ENCODE data around the gene EPN2. TPM values are rescaled to one million over a fixed set of nuclear protein-coding genes. Genes with fewer than 3 reads are reported as not detected.

EPN2 gene
- total and polyA plus RNA-seq, 3 donors from 2014 or later, result 60.0 to 66.5 (median 61.1) TPM

GRCh38 chr17:19359151-19359550 lies 122.0 kb downstream of the EPN2 start:
- Histone ChIP-seq H3K27me3 (no peaks in the 10 kb centered on the region), H3K4me3 (no peak overlapping the region), H3K27ac (no peak overlapping the region), H3K4me1 (peaks cover 1% of the 10 kb centered on the region), H3K36me3 (ENCODE audit: low read depth, missing control alignments) (no peaks in the 10 kb centered on the region), H3K9me3 (no peaks in the 10 kb centered on the region)
- 89 to 92% methylated on average over 7 of the region's 7 CpGs for WGBS, 2 donors
- no peak for DNase-seq
- intact Hi-C loops (cut with DNase I; ENCODE audit: low total_unique reads), result no loop called here
- no peak for TF ChIP-seq POLR2A (IDR thresholded peaks at IDR 0.05)
- TF ChIP-seq CTCF (IDR thresholded peaks at IDR 0.05), result no peak

- TF ChIP-seq POLR2A (IDR thresholded peaks at IDR 0.05) (no peak), CTCF (IDR thresholded peaks at IDR 0.05) (no peak)
- intact Hi-C loops (cut with DNase I; ENCODE audit: low total_unique reads), result loop anchor here (5.0 to 10.0 kb wide), 2 partner anchors 87 to 405 kb away; no protein-coding TSS in a partner anchor
- Histone ChIP-seq H3K4me3 (no peak overlapping the region), H3K27me3 (no peaks in the 10 kb centered on the region), H3K36me3 (ENCODE audit: low read depth, missing control alignments) (no peaks in the 10 kb centered on the region), H3K27ac (no peak overlapping the region), H3K9me3 (no peaks in the 10 kb centered on the region), H3K4me1 (peaks cover 8% of the 10 kb centered on the region)
- 94% methylated on average over 5 of the region's 5 CpGs for WGBS, 2 donors
- DNase-seq, result no peak
These were observed 122.7 kb downstream of the EPN2 start for GRCh38 chr17:19359856-19360255.

- intact Hi-C loops (cut with DNase I; ENCODE audit: low total_unique reads), result loop anchor here (5.0 to 10.0 kb wide), 2 partner anchors 87 to 404 kb away; no protein-coding TSS in a partner anchor
- Histone ChIP-seq H3K36me3 (ENCODE audit: low read depth, missing control alignments) (no peaks in the 10 kb centered on the region), H3K4me3 (no peak overlapping the region), H3K9me3 (no peaks in the 10 kb centered on the region), H3K27me3 (no peaks in the 10 kb centered on the region), H3K27ac (no peak overlapping the region), H3K4me1 (peaks cover 12% of the 10 kb centered on the region)
- TF ChIP-seq POLR2A (IDR thresholded peaks at IDR 0.05) (no peak), CTCF (IDR thresholded peaks at IDR 0.05) (no peak)
- DNase-seq, result no peak
- WGBS, 2 donors, result 94 to 96% methylated on average over 6 to 8 of the region's 8 CpGs
These were observed 123.6 kb downstream of the EPN2 start for GRCh38 chr17:19360772-19361171.

GRCh38 chr17:19361326-19361725 lies 124.2 kb downstream of the EPN2 start:
- no peak for TF ChIP-seq POLR2A (IDR thresholded peaks at IDR 0.05)
- TF ChIP-seq CTCF (IDR thresholded peaks at IDR 0.05), result no peak
- no peak for DNase-seq
- intact Hi-C loops (cut with DNase I; ENCODE audit: low total_unique reads), result loop anchor here (5.0 to 10.0 kb wide), 2 partner anchors 86 to 403 kb away; no protein-coding TSS in a partner anchor
- Histone ChIP-seq H3K27me3 (no peaks in the 10 kb centered on the region), H3K4me3 (no peak overlapping the region), H3K4me1 (peaks cover 12% of the 10 kb centered on the region), H3K36me3 (ENCODE audit: low read depth, missing control alignments) (no peaks in the 10 kb centered on the region), H3K27ac (no peak overlapping the region), H3K9me3 (no peaks in the 10 kb centered on the region)
- WGBS, 2 donors, result 63 to 66% methylated on average over 6 of the region's 6 CpGs

- no peaks in the 10 kb centered on the region for H3K36me3 ChIP-seq (ENCODE audit: low read depth, missing control alignments)
- H3K27me3 ChIP-seq, result no peaks in the 10 kb centered on the region
- H3K4me3 ChIP-seq, result peak overlapping the region; percentile 79
- 14 to 27% methylated on average over 3 to 16 of the region's 16 CpGs for WGBS, 2 donors
- TF ChIP-seq CTCF (IDR thresholded peaks at IDR 0.05) (no peak), POLR2A (IDR thresholded peaks at IDR 0.05) (no peak)
- intact Hi-C loops (cut with DNase I; ENCODE audit: low total_unique reads), result loop anchor here (5.0 to 10.0 kb wide), 2 partner anchors 85 to 403 kb away; no protein-coding TSS in a partner anchor
- H3K27ac ChIP-seq, result peak overlapping the region; percentile 63 to 85
- no peaks in the 10 kb centered on the region for H3K9me3 ChIP-seq
- H3K4me1 ChIP-seq, result peaks cover 12% of the 10 kb centered on the region
- no peak for DNase-seq
These were observed 124.7 kb downstream of the EPN2 start for GRCh38 chr17:19361944-19362276.

Data from testis (tissue), 3 donors.